ENCODE measurements around the gene SCAMP2. TPM values are rescaled to one million over a fixed set of nuclear protein-coding genes. Genes with fewer than 3 reads are reported as not detected.
A peak's percentile ranks its signal among the peaks of the same experiment; 100 is the strongest.

The SCAMP2 gene
- polyA plus RNA-seq, 2 donors = 58.9 to 62.3 TPM

GRCh38 chr15:74798388-74799254 is 74.5 kb downstream of the SCAMP2 start:
- Histone ChIP-seq H3K27me3 (ENCODE audit: control insufficient read depth in 1 of 2, insufficient read depth in 2 of 2, low read length in 2 of 2) (no peaks in the 10 kb centered on the region), H3K9me3 (ENCODE audit: control insufficient read depth in 2 of 2, insufficient read depth in 1 of 2, low read depth in 1 of 2, low read length in 1 of 2) (no peaks in the 10 kb centered on the region), H3K36me3 (ENCODE audit: control insufficient read depth in 2 of 2, insufficient read depth in 2 of 2, low read length in 1 of 2) (peaks cover 14 to 53% of the 10 kb centered on the region in 2 donors), H3K4me3 (ENCODE audit: low read depth in 1 of 2, low read length in 2 of 2) (no peak overlapping the region), H3K27ac (ENCODE audit: low read depth in 2 of 2, low read length in 1 of 2) (peak overlapping the region; percentile 91 to 98), H3K4me1 (ENCODE audit: control insufficient read depth in 2 of 2, insufficient read depth in 2 of 2, low read length in 1 of 2) (peaks cover 9 to 35% of the 10 kb centered on the region in 2 donors)
- WGBS, 2 donors = 70 to 76% methylated on average over 25 of the region's 25 CpGs

DNA sequence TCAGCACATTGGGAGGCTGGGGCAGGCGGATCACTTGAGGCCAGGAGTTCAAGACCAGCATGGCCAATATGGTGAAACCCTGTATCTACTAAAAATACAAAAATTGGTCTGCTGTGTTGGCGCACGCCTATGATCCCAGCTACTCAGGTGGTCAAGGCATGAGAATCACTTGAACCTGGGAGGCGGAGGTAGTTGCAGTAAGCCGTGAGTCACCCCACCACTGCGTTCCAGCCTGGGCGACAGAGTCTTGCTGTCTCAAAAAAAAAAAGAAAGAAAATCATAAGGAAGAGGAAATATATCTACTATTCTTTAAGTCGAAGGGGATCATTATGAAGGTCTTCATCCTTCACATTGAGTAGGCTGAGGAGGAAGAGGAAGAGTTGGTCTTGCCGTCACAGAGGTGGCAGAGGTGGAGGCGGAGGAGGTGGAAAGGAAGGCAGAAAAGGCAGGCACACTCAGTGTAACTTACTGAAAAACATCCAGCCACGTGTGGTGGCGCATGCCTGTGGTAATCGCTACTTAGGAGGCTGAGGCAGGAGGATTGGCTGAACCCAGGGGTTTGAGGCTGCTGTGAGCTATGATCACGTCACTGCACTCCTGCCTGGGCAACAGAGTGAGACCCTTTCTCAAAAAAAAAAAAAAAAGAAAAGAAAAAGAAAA is 77.1 kb downstream of the SCAMP2 start:
- Histone ChIP-seq H3K4me1 (ENCODE audit: control insufficient read depth in 2 of 2, insufficient read depth in 2 of 2, low read length in 1 of 2) (peaks cover 20 to 49% of the 10 kb centered on the region in 2 donors), H3K4me3 (ENCODE audit: low read depth in 1 of 2, low read length in 2 of 2) (no peak overlapping the region), H3K36me3 (ENCODE audit: control insufficient read depth in 2 of 2, insufficient read depth in 2 of 2, low read length in 1 of 2) (peaks cover 8 to 30% of the 10 kb centered on the region in 2 donors), H3K27me3 (ENCODE audit: control insufficient read depth in 1 of 2, insufficient read depth in 2 of 2, low read length in 2 of 2) (no peaks in the 10 kb centered on the region), H3K9me3 (ENCODE audit: control insufficient read depth in 2 of 2, insufficient read depth in 1 of 2, low read depth in 1 of 2, low read length in 1 of 2) (no peaks in the 10 kb centered on the region), H3K27ac (ENCODE audit: low read depth in 2 of 2, low read length in 1 of 2) (peak overlapping the region in 1 of 2 donors; percentile 61)
- 80 to 82% methylated on average over 14 of the region's 14 CpGs for WGBS, 2 donors

DNA sequence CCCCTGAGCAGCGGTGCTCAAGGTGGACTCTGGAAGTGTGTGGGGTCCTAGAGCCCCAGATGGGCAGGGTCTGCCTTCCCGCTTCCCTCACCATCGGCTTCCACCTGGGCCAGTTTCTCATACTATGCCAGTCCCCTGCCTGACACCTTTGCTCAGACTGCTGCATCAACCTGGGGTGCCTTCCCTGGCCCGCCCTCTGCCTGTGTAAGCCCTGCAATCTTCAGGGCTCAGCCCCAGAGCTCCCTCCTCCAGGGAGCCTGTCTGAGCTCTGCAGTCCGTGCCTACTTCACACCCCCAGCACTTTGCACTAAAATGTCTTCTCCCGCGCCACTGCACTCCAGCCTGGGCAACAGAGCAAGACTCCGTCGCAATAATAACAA is 78.2 kb downstream of the SCAMP2 start:
- WGBS, 2 donors = 87 to 90% methylated on average over 9 of the region's 9 CpGs
- Histone ChIP-seq H3K4me1 (ENCODE audit: control insufficient read depth in 2 of 2, insufficient read depth in 2 of 2, low read length in 1 of 2) (peaks cover 24 to 51% of the 10 kb centered on the region in 2 donors), H3K9me3 (ENCODE audit: control insufficient read depth in 2 of 2, insufficient read depth in 1 of 2, low read depth in 1 of 2, low read length in 1 of 2) (no peaks in the 10 kb centered on the region), H3K27ac (ENCODE audit: low read depth in 2 of 2, low read length in 1 of 2) (peak overlapping the region; percentile 82), H3K27me3 (ENCODE audit: control insufficient read depth in 1 of 2, insufficient read depth in 2 of 2, low read length in 2 of 2) (no peaks in the 10 kb centered on the region), H3K4me3 (ENCODE audit: low read depth in 1 of 2, low read length in 2 of 2) (no peak overlapping the region), H3K36me3 (ENCODE audit: control insufficient read depth in 2 of 2, insufficient read depth in 2 of 2, low read length in 1 of 2) (peaks cover 8 to 27% of the 10 kb centered on the region in 2 donors)

DNA sequence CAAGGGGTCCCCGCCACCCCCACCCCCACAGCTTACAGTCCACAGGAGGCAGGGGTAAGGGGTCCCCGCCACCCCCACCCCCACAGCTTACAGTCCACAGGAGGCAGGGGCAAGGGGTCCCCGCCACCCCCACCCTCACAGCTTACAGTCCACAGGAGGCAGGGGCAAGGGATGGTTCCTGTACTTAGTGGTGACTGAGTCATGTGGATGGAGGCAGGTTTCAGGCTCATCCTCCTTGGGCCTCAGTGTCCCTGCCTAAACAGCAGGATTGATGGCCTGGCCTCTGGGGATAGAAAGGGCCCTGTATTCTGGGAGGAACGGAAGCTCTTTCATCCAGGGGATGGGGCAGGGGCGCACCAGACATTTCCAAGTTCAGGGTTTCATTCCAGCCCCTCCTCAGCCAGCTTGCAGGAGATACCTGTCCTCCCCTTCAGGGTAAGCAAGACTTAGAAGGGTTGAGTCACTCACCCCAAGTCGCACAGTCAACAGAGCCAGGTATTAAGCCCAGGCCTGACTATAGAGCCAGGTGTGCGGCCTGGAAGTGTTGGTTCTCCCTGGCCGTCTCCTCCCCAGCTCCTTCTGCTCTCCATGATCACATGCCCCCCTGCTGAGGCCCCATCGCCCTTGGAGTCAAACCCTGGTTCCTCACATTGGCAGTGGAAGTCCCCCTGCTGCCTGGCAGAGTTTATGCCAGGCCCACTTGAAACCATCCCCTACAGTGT is 78.8 kb downstream of the SCAMP2 start:
- H3K27ac ChIP-seq (ENCODE audit: low read depth in 2 of 2, low read length in 1 of 2) = peak overlapping the region; percentile 82

More for the DNA sequence above, 78.8 kb downstream of the SCAMP2 start:
- WGBS, 2 donors = 66 to 67% methylated on average over 7 to 8 of the region's 9 CpGs
- Histone ChIP-seq H3K4me1 (ENCODE audit: control insufficient read depth in 2 of 2, insufficient read depth in 2 of 2, low read length in 1 of 2) (peaks cover 26 to 50% of the 10 kb centered on the region in 2 donors), H3K27me3 (ENCODE audit: control insufficient read depth in 1 of 2, insufficient read depth in 2 of 2, low read length in 2 of 2) (no peaks in the 10 kb centered on the region), H3K4me3 (ENCODE audit: low read depth in 1 of 2, low read length in 2 of 2) (no peak overlapping the region), H3K36me3 (ENCODE audit: control insufficient read depth in 2 of 2, insufficient read depth in 2 of 2, low read length in 1 of 2) (peaks cover 8 to 25% of the 10 kb centered on the region in 2 donors), H3K9me3 (ENCODE audit: control insufficient read depth in 2 of 2, insufficient read depth in 1 of 2, low read depth in 1 of 2, low read length in 1 of 2) (no peaks in the 10 kb centered on the region)

Other genes starting within 250 kb of the SCAMP2 start
- 10 to 100 TPM; 12.2 to 14.5 TPM for gene EDC3, start 177.3 kb downstream of the SCAMP2 start, polyA plus RNA-seq
- gene CYP1A1, start 147.8 kb downstream of the SCAMP2 start, polyA plus RNA-seq = 1 to 10 TPM in 1 of 2 donors, under 1 TPM in 1; 0.08 to 1.9 TPM
- gene CYP1A2, start 124.5 kb downstream of the SCAMP2 start, polyA plus RNA-seq = under 1 TPM in 1 of 2 donors, not detected in 1; 0.06 TPM
- gene CSK, start 91.3 kb downstream of the SCAMP2 start, polyA plus RNA-seq = 10 to 100 TPM; 79.2 to 96.8 TPM
- gene LMAN1L, start 60.5 kb downstream of the SCAMP2 start, polyA plus RNA-seq = under 1 TPM; 0.27 to 0.61 TPM
- gene CPLX3, start 46.7 kb downstream of the SCAMP2 start, polyA plus RNA-seq = 1 to 10 TPM in 1 of 2 donors, under 1 TPM in 1; 0.48 to 1.2 TPM
- 100 to 1,000 TPM in 1 of 2 donors, 10 to 100 TPM in 1; 68.8 to 143 TPM for gene ULK3, start 30.2 kb downstream of the SCAMP2 start, polyA plus RNA-seq
- 10 to 100 TPM; 26.5 to 27.4 TPM for gene MPI, start 16.7 kb upstream of the SCAMP2 start, polyA plus RNA-seq
- gene FAM219B, start 33.5 kb upstream of the SCAMP2 start, polyA plus RNA-seq = 10 to 100 TPM; 46.4 to 53.0 TPM
- gene COX5A, start 64.7 kb upstream of the SCAMP2 start, polyA plus RNA-seq = 100 to 1,000 TPM; 196 to 331 TPM
- gene RPP25, start 83.4 kb upstream of the SCAMP2 start, polyA plus RNA-seq = 1 to 10 TPM; 2.8 to 7.4 TPM
- gene SCAMP5, start 122.2 kb upstream of the SCAMP2 start, polyA plus RNA-seq = under 1 TPM; 0.24 to 0.41 TPM
- gene PPCDC, start 150.2 kb upstream of the SCAMP2 start, polyA plus RNA-seq = 10 to 100 TPM; 19.1 to 25.9 TPM